Testis (tissue), 2 donors: ENCODE data around the gene HSF2BP.

ENCODE experiments used
- CTCF ChIP-seq, 3 experiments: fragments of 450-650 bp in 2 of 3; fragments of 200-600 bp in 1 of 3; sonication (generic) in 1 of 3; IDR thresholded peaks; one replicate each; pipeline ENCODE4 v1.5.1; 2016 to 2019; ENCODE audit warnings: antibody characterized with exemption in 3 of 3, mild to moderate bottlenecking in 2 of 3, moderate library complexity in 1 of 3
- POLR2A ChIP-seq: fragments of 450-650 bp; IDR thresholded peaks from one replicate; pipeline ENCODE4 v1.6.1; 2017; ENCODE audit warnings: antibody characterized with exemption, mild to moderate bottlenecking, moderate library complexity

GRCh38 chr21:43608664-43609063 is 50.6 kb downstream of the HSF2BP start:
- TF ChIP-seq CTCF (IDR thresholded peaks at IDR 0.05) (no peak), POLR2A (no peak)
